ENCODE results near the gene PIM2. TPM values are rescaled to one million over a fixed set of nuclear protein-coding genes. Genes with fewer than 3 reads are reported as not detected.

Gene PIM2
- total RNA-seq, 1 experiment from 2014 or later, result 25.6 TPM

- intact Hi-C loops (cut with micrococcal nuclease), result loop anchor here (2.0 to 5.0 kb wide), 2 partner anchors 15 to 109 kb away; partner anchors contain the start of genes HDAC6, PQBP1 and TIMM17B
- Histone ChIP-seq H3K27ac (ENCODE audit: low read length) (peak within 1 kb of the TSS; percentile 91), H3F3A (ENCODE audit: low read length, unreplicated experiment) (no peaks in the 10 kb centered on the region), H3K79me2 (ENCODE audit: low read length) (peaks cover 46% of the 10 kb centered on the region), H4K20me1 (ENCODE audit: low read length) (no peaks in the 10 kb centered on the region), H3K9me3 (ENCODE audit: low read length) (no peaks in the 10 kb centered on the region), H2AFZ (ENCODE audit: low read length) (peak within 1 kb of the TSS; percentile 93), H3K4me1 (ENCODE audit: insufficient read depth, low read length) (peaks cover 16% of the 10 kb centered on the region), H3K27me3 (ENCODE audit: low read length) (no peaks in the 10 kb centered on the region), H3K9me2 (replicated peaks; ENCODE audit: low read length) (no peaks in the 10 kb centered on the region), H3K4me2 (ENCODE audit: low read length) (peak within 1 kb of the TSS; percentile 95), H3K36me3 (ENCODE audit: low read depth, low read length) (peaks cover 11% of the 10 kb centered on the region; the same call in 1 of the 2 replicates), H3K9ac (ENCODE audit: low read length) (peak within 1 kb of the TSS; percentile 94), H3K4me3 (ENCODE audit: low read length) (peak within 1 kb of the TSS; percentile 85)
- TF ChIP-seq, protein P1, sequence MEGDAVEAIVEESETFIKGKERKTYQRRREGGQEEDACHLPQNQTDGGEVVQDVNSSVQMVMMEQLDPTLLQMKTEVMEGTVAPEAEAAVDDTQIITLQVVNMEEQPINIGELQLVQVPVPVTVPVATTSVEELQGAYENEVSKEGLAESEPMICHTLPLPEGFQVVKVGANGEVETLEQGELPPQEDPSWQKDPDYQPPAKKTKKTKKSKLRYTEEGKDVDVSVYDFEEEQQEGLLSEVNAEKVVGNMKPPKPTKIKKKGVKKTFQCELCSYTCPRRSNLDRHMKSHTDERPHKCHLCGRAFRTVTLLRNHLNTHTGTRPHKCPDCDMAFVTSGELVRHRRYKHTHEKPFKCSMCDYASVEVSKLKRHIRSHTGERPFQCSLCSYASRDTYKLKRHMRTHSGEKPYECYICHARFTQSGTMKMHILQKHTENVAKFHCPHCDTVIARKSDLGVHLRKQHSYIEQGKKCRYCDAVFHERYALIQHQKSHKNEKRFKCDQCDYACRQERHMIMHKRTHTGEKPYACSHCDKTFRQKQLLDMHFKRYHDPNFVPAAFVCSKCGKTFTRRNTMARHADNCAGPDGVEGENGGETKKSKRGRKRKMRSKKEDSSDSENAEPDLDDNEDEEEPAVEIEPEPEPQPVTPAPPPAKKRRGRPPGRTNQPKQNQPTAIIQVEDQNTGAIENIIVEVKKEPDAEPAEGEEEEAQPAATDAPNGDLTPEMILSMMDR (conservative IDR thresholded peaks at IDR 0.05; ENCODE audit: low read depth, low read length), result no peak
- TF ChIP-seq EZH2 (IDR thresholded peaks at IDR 0.05; ENCODE audit: low read length, unreplicated experiment), result no peak
- TF ChIP-seq EZH2phosphoT487 (IDR thresholded peaks at IDR 0.05; ENCODE audit: borderline replicate concordance, low read length), result no peak
- DNase-seq, result peak; percentile 84
- CTCF ChIA-PET, result no interaction called here
- BruUV-seq (replicated peaks), result no TSS peak
- POLR2A ChIA-PET (ENCODE audit: unreplicated experiment), result interaction anchor here (0.7 to 1.2 kb wide), 3 partner anchors 14 to 235 kb away, joined by 3 to 8 read pairs (median 5); partner anchors contain the start of genes PQBP1 and TIMM17B
- peak; percentile 93 for ATAC-seq
Observed at GRCh38 chrX:48911412-48912182, 7.2 kb downstream of the PIM2 start, which contains the start of gene SLC35A2. Gene SLC35A2 (minus strand): TSS chrX:48911646. CDS start chrX:48911636, 10 bp downstream.

- Histone ChIP-seq H3K27me3 (ENCODE audit: low read length) (no peaks in the 10 kb centered on the region), H3K4me3 (ENCODE audit: low read length) (peak overlapping the region; percentile 85), H3K36me3 (ENCODE audit: low read depth, low read length) (peaks cover 11% of the 10 kb centered on the region; the same call in 1 of the 2 replicates), H3K4me2 (ENCODE audit: low read length) (peak overlapping the region; percentile 95), H2AFZ (ENCODE audit: low read length) (peak overlapping the region; percentile 93), H3K9me3 (ENCODE audit: low read length) (no peaks in the 10 kb centered on the region), H3F3A (ENCODE audit: low read length, unreplicated experiment) (no peaks in the 10 kb centered on the region), H3K9me2 (replicated peaks; ENCODE audit: low read length) (no peaks in the 10 kb centered on the region), H4K20me1 (ENCODE audit: low read length) (no peaks in the 10 kb centered on the region), H3K9ac (ENCODE audit: low read length) (peak overlapping the region; percentile 94), H3K4me1 (ENCODE audit: insufficient read depth, low read length) (peaks cover 16% of the 10 kb centered on the region), H3K27ac (ENCODE audit: low read length) (peak overlapping the region; percentile 91), H3K79me2 (ENCODE audit: low read length) (peaks cover 42% of the 10 kb centered on the region)
- CTCF ChIA-PET, result no interaction called here
- DNase-seq (no peak), ATAC-seq (no peak)
- POLR2A ChIA-PET (ENCODE audit: unreplicated experiment), result interaction anchor here (0.8 kb wide), 1 partner anchor 174 kb away, joined by 5 read pairs; no protein-coding TSS in a partner anchor
- TF ChIP-seq EZH2phosphoT487 (IDR thresholded peaks at IDR 0.05; ENCODE audit: borderline replicate concordance, low read length) (no peak), EZH2 (IDR thresholded peaks at IDR 0.05; ENCODE audit: low read length, unreplicated experiment) (no peak)
- TF ChIP-seq, protein P1 (conservative IDR thresholded peaks at IDR 0.05; ENCODE audit: low read depth, low read length), result no peak
- intact Hi-C loops (cut with micrococcal nuclease), result loop anchor here (2.0 to 5.0 kb wide), 2 partner anchors 14 to 109 kb away; partner anchors contain the start of genes HDAC6, PQBP1 and TIMM17B
- no TSS peak for BruUV-seq (replicated peaks)
Observed at GRCh38 chrX:48910926-48911411, 7.9 kb downstream of the PIM2 start.

Data from PC-3 (cell line).